Keratinocyte (primary cell): ENCODE measurements around the gene DYNC1I2. TPM values are rescaled to one million over a fixed set of nuclear protein-coding genes. Genes with fewer than 3 reads are reported as not detected.
A peak's percentile ranks its signal among the peaks of the same experiment; 100 is the strongest.

ENCODE experiments used
- DNase-seq: peaks from one replicate; pipeline ENCODE4 v3.0.0-alpha.2; 2011; ENCODE audit warnings: low read depth, missing footprints, low spot score
- FAIRE-seq: peaks from 2 replicates; lab custom pipeline; 2011; peaks lifted over from hg19 to GRCh38; lab: Jason Lieb, UNC
- H2AFZ ChIP-seq: 2 replicates; pipeline ENCODE4 v1.6.0; 2012; ENCODE audit warnings: low read length, control low read depth, inconsistent platforms; ENCODE audit not compliant: control insufficient read depth
- H3K27ac ChIP-seq: 2 replicates; pipeline ENCODE4 v1.5.1; 2011; ENCODE audit warnings: low read length; ENCODE audit not compliant: control insufficient read depth, insufficient read depth
- H3K27me3 ChIP-seq: 3 replicates; pipeline ENCODE4 v1.6.0; 2011; ENCODE audit warnings: low read length; ENCODE audit not compliant: control insufficient read depth, insufficient read depth; ENCODE audit errors: extremely low read depth
- H3K36me3 ChIP-seq, 2 experiments: 2 replicates in 1 of 2; 3 replicates in 1 of 2; pipeline ENCODE4 v1.5.1; 2011; ENCODE audit warnings: low read length in 2 of 2, mild to moderate bottlenecking in 1 of 2; ENCODE audit not compliant: control insufficient read depth in 2 of 2, insufficient read depth in 2 of 2; ENCODE audit errors: extremely low read depth in 1 of 2
- H3K4me1 ChIP-seq: 3 replicates; pipeline ENCODE4 v1.5.1; 2011; ENCODE audit warnings: low read length; ENCODE audit not compliant: control insufficient read depth, insufficient read depth; ENCODE audit errors: extremely low read depth
- H3K4me2 ChIP-seq: 3 replicates; pipeline ENCODE4 v1.6.0; 2011; ENCODE audit warnings: low read depth, low read length; ENCODE audit not compliant: control insufficient read depth, insufficient read depth; ENCODE audit errors: extremely low read depth
- H3K4me3 ChIP-seq, 3 experiments: fragments of 200-600 bp in 1 of 3; sonication (generic) in 1 of 3; 2 replicates in 2 of 3; 3 replicates in 1 of 3; pipeline ENCODE4 v1.5.1; 2011 to 2016; ENCODE audit warnings: low read length in 3 of 3, mild to moderate bottlenecking in 3 of 3, control low read depth in 2 of 3, inconsistent platforms in 1 of 3, low read depth in 1 of 3, mixed read lengths in 1 of 3, mixed run types in 1 of 3, moderate library complexity in 1 of 3; ENCODE audit not compliant: control insufficient read depth in 2 of 3, insufficient read depth in 2 of 3; ENCODE audit errors: extremely low read depth in 1 of 3
- H3K79me2 ChIP-seq: 2 replicates; pipeline ENCODE4 v1.6.0; 2012; ENCODE audit warnings: low read length; ENCODE audit not compliant: control insufficient read depth, insufficient read depth
- H3K9ac ChIP-seq: 3 replicates; pipeline ENCODE4 v1.6.0; 2011; ENCODE audit warnings: low read length; ENCODE audit not compliant: control insufficient read depth, insufficient read depth; ENCODE audit errors: extremely low read depth
- H3K9me1 ChIP-seq: 3 replicates; pipeline ENCODE4 v1.6.0; 2011; ENCODE audit warnings: low read length; ENCODE audit not compliant: control insufficient read depth, insufficient read depth; ENCODE audit errors: extremely low read depth
- H3K9me3 ChIP-seq: 2 replicates; pipeline ENCODE4 v1.5.1; 2012; ENCODE audit warnings: low read depth, low read length; ENCODE audit not compliant: control insufficient read depth
- H4K20me1 ChIP-seq: 3 replicates; pipeline ENCODE4 v1.6.0; 2011; ENCODE audit warnings: low read length; ENCODE audit not compliant: control insufficient read depth, insufficient read depth; ENCODE audit errors: extremely low read depth
- CTCF ChIP-seq, 3 experiments: IDR thresholded peaks in 1 of 3; conservative IDR thresholded peaks in 1 of 3; optimal IDR thresholded peaks in 1 of 3; 2 replicates in 2 of 3; 3 replicates in 1 of 3; pipeline versions ENCODE3 to v1.5.1; 2011; ENCODE audit warnings: low read length in 3 of 3, mild to moderate bottlenecking in 3 of 3, moderate library complexity in 2 of 3, control low read depth in 1 of 3, inconsistent platforms in 1 of 3; ENCODE audit not compliant: insufficient read depth in 2 of 3; ENCODE audit errors: extremely low read depth in 1 of 3
- EZH2 ChIP-seq: IDR thresholded peaks from one replicate; pipeline ENCODE4 v1.6.1; 2012; ENCODE audit warnings: inconsistent platforms, mild to moderate bottlenecking, low read length, moderate library complexity
- dilution Hi-C: fragments of 300-500 bp; cut with MboI; formaldehyde crosslinking; loops from one replicate; pipeline ENCODE4 v1.7.0; 2020; ENCODE audit warnings: low sequenced_read_pairs; ENCODE audit not compliant: extremely low pct_ligation_motif_present
- polyA plus RNA-seq, 5 experiments: library from polyadenylated mRNA; depleted of rRNA in 3 of 5; stranded (reverse) in 3 of 5; stranded (forward) in 1 of 5; unstranded in 1 of 5; fragments of >200 nt; gene quantifications; 1 replicate in 1 of 5; 2 replicates in 3 of 5; 3 replicates in 1 of 5; pipeline versions ENCODE4 v1.2.1 to v1.2.3, GENCODE V29; 2011 to 2012; ENCODE audit warnings: missing spikeins in 2 of 5, low read depth in 1 of 5, low replicate concordance in 1 of 5

The DYNC1I2 gene
- polyA plus RNA-seq, 1 donor (not counting 4 experiments of a cell fraction or from before 2014, with no cell fraction given) = 237 TPM

GRCh38 chr2:171787333-171788072 lies 100.2 kb downstream of the DYNC1I2 start:
- Histone ChIP-seq H3K4me2 (no peak overlapping the region), H2AFZ (no peak overlapping the region), H3K4me1 (no peaks in the 10 kb centered on the region), H4K20me1 (no peaks in the 10 kb centered on the region), H3K9me3 (no peaks in the 10 kb centered on the region), H3K27ac (no peak overlapping the region), H3K79me2 (no peaks in the 10 kb centered on the region), H3K27me3 (no peaks in the 10 kb centered on the region), H3K9me1 (no peaks in the 10 kb centered on the region), H3K4me3 (no peak overlapping the region), H3K9ac (no peak overlapping the region), H3K36me3 (peaks cover 7% of the 10 kb centered on the region in 2 experiments)
- FAIRE-seq (no peak), DNase-seq (no peak)
- TF ChIP-seq CTCF (optimal IDR thresholded peaks at IDR 0.05 in 1 of 3, IDR thresholded peaks at IDR 0.05 in 1 of 3, conservative IDR thresholded peaks at IDR 0.05 in 1 of 3; ENCODE audit: extremely low read depth in 1 of 3, insufficient read depth in 2 of 3, low read length in 3 of 3) = peak in 1 of 3 experiments; percentile 1
- no peak for TF ChIP-seq EZH2
- dilution Hi-C loops = no loop called here

- FAIRE-seq (no peak), DNase-seq (no peak)
- H3K9me3 ChIP-seq = no peaks in the 10 kb centered on the region
- H3K9ac ChIP-seq = no peak overlapping the region
- H3K27me3 ChIP-seq = no peaks in the 10 kb centered on the region
- no peaks in the 10 kb centered on the region for H3K4me1 ChIP-seq
- H4K20me1 ChIP-seq = no peaks in the 10 kb centered on the region
- no peaks in the 10 kb centered on the region for H3K79me2 ChIP-seq
- H2AFZ ChIP-seq = no peak overlapping the region
- no peaks in the 10 kb centered on the region for H3K9me1 ChIP-seq
- no peak overlapping the region for H3K27ac ChIP-seq
- TF ChIP-seq CTCF (optimal IDR thresholded peaks at IDR 0.05 in 1 of 3, IDR thresholded peaks at IDR 0.05 in 1 of 3, conservative IDR thresholded peaks at IDR 0.05 in 1 of 3; ENCODE audit: extremely low read depth in 1 of 3, insufficient read depth in 2 of 3, low read length in 3 of 3) = no peak
- no peak for TF ChIP-seq EZH2
- peaks cover 7% of the 10 kb centered on the region in 2 experiments for H3K36me3 ChIP-seq
- dilution Hi-C loops = no loop called here
- no peak overlapping the region for H3K4me2 ChIP-seq
- no peak overlapping the region for H3K4me3 ChIP-seq
Observed at GRCh38 chr2:171788316-171788993, 101.2 kb downstream of the DYNC1I2 start.
